Kidney epithelial cell (primary cell): ENCODE data around the gene CNTN1. TPM values are rescaled to one million over a fixed set of nuclear protein-coding genes. Genes with fewer than 3 reads are reported as not detected.

Experiments
- DNase-seq: peaks from one replicate; pipeline ENCODE4 v3.0.0-alpha.2; 2010; ENCODE audit warnings: low read depth
- H3K27me3 ChIP-seq: 2 replicates; pipeline ENCODE4 v1.6.0; 2011; ENCODE audit warnings: low read length; ENCODE audit not compliant: control insufficient read depth, insufficient read depth
- H3K36me3 ChIP-seq: 2 replicates; pipeline ENCODE4 v1.5.1; 2011; ENCODE audit warnings: low read length; ENCODE audit not compliant: control insufficient read depth, insufficient read depth
- H3K4me3 ChIP-seq: 2 replicates; pipeline ENCODE4 v1.5.1; 2011; ENCODE audit warnings: low read depth, mild to moderate bottlenecking, control low read depth, low read length
- CTCF ChIP-seq: IDR thresholded peaks from 2 replicates; pipeline ENCODE4 v1.5.1; 2011; ENCODE audit warnings: mild to moderate bottlenecking, moderate library complexity, low read length, control low read depth, inconsistent platforms; ENCODE audit not compliant: insufficient read depth, poor library complexity, severe bottlenecking
- total RNA-seq: library from RNA; depleted of rRNA; stranded (reverse); fragments of >200 nt; gene quantifications from 2 replicates; pipeline ENCODE4 v1.2.3, GENCODE V29; 2015

Gene CNTN1
- total RNA-seq, 1 donor from 2014 or later: 1.5 TPM

GRCh38 chr12:40898505-40898904, 206.3 kb downstream of the CNTN1 start:
- Histone ChIP-seq H3K27me3 (no peaks in the 10 kb centered on the region), H3K4me3 (no peak overlapping the region), H3K36me3 (no peaks in the 10 kb centered on the region)
- no peak for DNase-seq
- TF ChIP-seq CTCF: no peak

GRCh38 chr12:40903040-40903439, 210.8 kb downstream of the CNTN1 start:
- Histone ChIP-seq H3K36me3 (no peaks in the 10 kb centered on the region), H3K4me3 (no peak overlapping the region), H3K27me3 (no peaks in the 10 kb centered on the region)
- no peak for TF ChIP-seq CTCF
- DNase-seq: no peak

GRCh38 chr12:40907115-40907527, 214.9 kb downstream of the CNTN1 start:
- H3K36me3 ChIP-seq: no peaks in the 10 kb centered on the region
- H3K27me3 ChIP-seq: no peaks in the 10 kb centered on the region
- TF ChIP-seq CTCF: no peak
- DNase-seq: peak; percentile 65
- no peak overlapping the region for H3K4me3 ChIP-seq

- no peaks in the 10 kb centered on the region for H3K27me3 ChIP-seq
- DNase-seq: no peak
- TF ChIP-seq CTCF: no peak
- no peaks in the 10 kb centered on the region for H3K36me3 ChIP-seq
- H3K4me3 ChIP-seq: no peak overlapping the region
Observed at GRCh38 chr12:40911676-40912075, 219.4 kb downstream of the CNTN1 start.

- Histone ChIP-seq H3K27me3 (no peaks in the 10 kb centered on the region), H3K4me3 (no peak overlapping the region), H3K36me3 (no peaks in the 10 kb centered on the region)
- no peak for TF ChIP-seq CTCF
- no peak for DNase-seq
Observed at GRCh38 chr12:40915172-40915571, 222.9 kb downstream of the CNTN1 start.

- DNase-seq: no peak
- H3K36me3 ChIP-seq: no peaks in the 10 kb centered on the region
- no peak for TF ChIP-seq CTCF
- H3K27me3 ChIP-seq: no peaks in the 10 kb centered on the region
- H3K4me3 ChIP-seq: no peak overlapping the region
Observed at GRCh38 chr12:40917561-40917960, 225.3 kb downstream of the CNTN1 start.
